Measurements from ENCODE around the gene KIAA1217. TPM values are rescaled to one million over a fixed set of nuclear protein-coding genes. Genes with fewer than 3 reads are reported as not detected.

Gene KIAA1217
- total RNA-seq, 2 experiments from 2014 or later = 0.67 to 1.3 TPM

- DNase-seq (no peak), ATAC-seq (no peak)
- intact Hi-C loops (cut with micrococcal nuclease) = no loop called here
- ChIA-PET POLR2A (no interaction called here), CTCF (no interaction called here)
- H3K36me3 Mint-ChIP-seq (ENCODE audit: low read depth) = no peaks in the 10 kb centered on the region
- H3K4me3 Mint-ChIP-seq = no peak overlapping the region
- peaks cover 2% of the 10 kb centered on the region for H3K9me3 Mint-ChIP-seq
- H3K27me3 Mint-ChIP-seq = peaks cover 5% of the 10 kb centered on the region
- no peak for TF ChIP-seq CTCF (IDR thresholded peaks at IDR 0.05)
- H3K4me1 Mint-ChIP-seq (ENCODE audit: low read depth) = no peaks in the 10 kb centered on the region
- no peak overlapping the region for H3K27ac Mint-ChIP-seq
Measured at GRCh38 chr10:24234784-24235183, 25.8 kb downstream of the KIAA1217 start.

- Mint-ChIP-seq H3K27ac (no peak overlapping the region), H3K36me3 (ENCODE audit: low read depth) (no peaks in the 10 kb centered on the region), H3K9me3 (peaks cover 2% of the 10 kb centered on the region), H3K4me1 (ENCODE audit: low read depth) (no peaks in the 10 kb centered on the region), H3K4me3 (no peak overlapping the region), H3K27me3 (peaks cover 5% of the 10 kb centered on the region)
- no peak for TF ChIP-seq CTCF (IDR thresholded peaks at IDR 0.05)
- ATAC-seq (no peak), DNase-seq (no peak)
- CTCF ChIA-PET = no interaction called here
- POLR2A ChIA-PET = no interaction called here
- intact Hi-C loops (cut with micrococcal nuclease) = no loop called here
Measured at GRCh38 chr10:24235471-24235870, 26.5 kb downstream of the KIAA1217 start.

- H3K36me3 Mint-ChIP-seq (ENCODE audit: low read depth) = no peaks in the 10 kb centered on the region
- CTCF ChIA-PET = no interaction called here
- no peak for DNase-seq
- no peak for ATAC-seq
- H3K4me1 Mint-ChIP-seq (ENCODE audit: low read depth) = no peaks in the 10 kb centered on the region
- no peak overlapping the region for H3K4me3 Mint-ChIP-seq
- peaks cover 9% of the 10 kb centered on the region for H3K27me3 Mint-ChIP-seq
- no peak for TF ChIP-seq CTCF (IDR thresholded peaks at IDR 0.05)
- intact Hi-C loops (cut with micrococcal nuclease) = no loop called here
- no peak overlapping the region for H3K27ac Mint-ChIP-seq
- peaks cover 2% of the 10 kb centered on the region for H3K9me3 Mint-ChIP-seq
- POLR2A ChIA-PET = no interaction called here
Measured at GRCh38 chr10:24237801-24238395, 29.0 kb downstream of the KIAA1217 start.

GRCh38 chr10:24238519-24239247 lies 29.7 kb downstream of the KIAA1217 start:
- H3K4me1 Mint-ChIP-seq (ENCODE audit: low read depth) = no peaks in the 10 kb centered on the region
- no peaks in the 10 kb centered on the region for H3K36me3 Mint-ChIP-seq (ENCODE audit: low read depth)
- DNase-seq = no peak
- peaks cover 9% of the 10 kb centered on the region for H3K27me3 Mint-ChIP-seq
- no peak for ATAC-seq
- TF ChIP-seq CTCF (IDR thresholded peaks at IDR 0.05) = no peak
- no peak overlapping the region for H3K27ac Mint-ChIP-seq
- ChIA-PET CTCF (no interaction called here), POLR2A (no interaction called here)
- H3K4me3 Mint-ChIP-seq = no peak overlapping the region
- intact Hi-C loops (cut with micrococcal nuclease) = no loop called here
- peaks cover 2% of the 10 kb centered on the region for H3K9me3 Mint-ChIP-seq

GRCh38 chr10:24239289-24240040 lies 30.5 kb downstream of the KIAA1217 start:
- no peak for ATAC-seq
- no peak overlapping the region for H3K27ac Mint-ChIP-seq
- H3K4me1 Mint-ChIP-seq (ENCODE audit: low read depth) = no peaks in the 10 kb centered on the region
- CTCF ChIA-PET = no interaction called here
- intact Hi-C loops (cut with micrococcal nuclease) = no loop called here
- H3K36me3 Mint-ChIP-seq (ENCODE audit: low read depth) = no peaks in the 10 kb centered on the region
- no peak overlapping the region for H3K4me3 Mint-ChIP-seq
- DNase-seq = no peak
- peaks cover 2% of the 10 kb centered on the region for H3K9me3 Mint-ChIP-seq
- POLR2A ChIA-PET = no interaction called here
- peaks cover 9% of the 10 kb centered on the region for H3K27me3 Mint-ChIP-seq
- TF ChIP-seq CTCF (IDR thresholded peaks at IDR 0.05) = no peak
